ENCODE results near the gene SUSD5.

DNA sequence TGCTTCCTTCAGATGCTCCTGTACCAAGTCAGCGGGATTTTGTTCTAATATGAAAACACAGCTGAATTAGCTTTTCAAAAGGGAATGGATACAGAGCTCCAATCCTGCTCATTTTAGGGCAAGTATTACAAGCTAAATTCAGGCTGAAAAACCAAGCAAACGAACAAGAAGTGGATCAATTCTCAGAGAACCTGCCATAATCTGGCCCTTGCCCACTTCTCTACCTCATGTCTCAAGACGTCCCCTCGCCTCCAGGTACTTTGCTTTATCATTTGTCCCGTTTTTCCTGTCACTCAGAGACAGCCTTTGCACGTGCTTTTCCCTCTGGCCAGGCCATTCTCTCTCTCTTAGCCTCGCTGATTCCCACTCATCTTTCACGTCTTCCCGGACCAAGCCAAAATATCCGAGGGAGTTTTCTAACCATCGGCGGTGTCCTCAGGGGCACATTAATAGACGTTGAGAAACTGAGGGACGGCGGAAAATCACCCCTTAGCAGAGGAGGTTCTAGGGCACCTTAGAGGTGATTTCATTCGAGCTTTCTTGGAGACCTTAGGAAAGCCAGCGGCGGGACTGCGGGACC, 654 bp downstream of the SUSD5 start:
- TF ChIP-seq, protein P1, sequence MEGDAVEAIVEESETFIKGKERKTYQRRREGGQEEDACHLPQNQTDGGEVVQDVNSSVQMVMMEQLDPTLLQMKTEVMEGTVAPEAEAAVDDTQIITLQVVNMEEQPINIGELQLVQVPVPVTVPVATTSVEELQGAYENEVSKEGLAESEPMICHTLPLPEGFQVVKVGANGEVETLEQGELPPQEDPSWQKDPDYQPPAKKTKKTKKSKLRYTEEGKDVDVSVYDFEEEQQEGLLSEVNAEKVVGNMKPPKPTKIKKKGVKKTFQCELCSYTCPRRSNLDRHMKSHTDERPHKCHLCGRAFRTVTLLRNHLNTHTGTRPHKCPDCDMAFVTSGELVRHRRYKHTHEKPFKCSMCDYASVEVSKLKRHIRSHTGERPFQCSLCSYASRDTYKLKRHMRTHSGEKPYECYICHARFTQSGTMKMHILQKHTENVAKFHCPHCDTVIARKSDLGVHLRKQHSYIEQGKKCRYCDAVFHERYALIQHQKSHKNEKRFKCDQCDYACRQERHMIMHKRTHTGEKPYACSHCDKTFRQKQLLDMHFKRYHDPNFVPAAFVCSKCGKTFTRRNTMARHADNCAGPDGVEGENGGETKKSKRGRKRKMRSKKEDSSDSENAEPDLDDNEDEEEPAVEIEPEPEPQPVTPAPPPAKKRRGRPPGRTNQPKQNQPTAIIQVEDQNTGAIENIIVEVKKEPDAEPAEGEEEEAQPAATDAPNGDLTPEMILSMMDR (IDR thresholded peaks at IDR 0.05), result no peak
- no peak for TF ChIP-seq POLR2A (IDR thresholded peaks at IDR 0.05)
